PC-3 (cell line): ENCODE measurements around the gene TNFRSF17.

Experiments
- EZH2 ChIP-seq: fragments of 300-600 bp; sonication (generic); IDR thresholded peaks from one replicate; pipeline ENCODE4 v1.6.1; 2017; ENCODE audit warnings: antibody characterized with exemption, mild to moderate bottlenecking, low read length; ENCODE audit not compliant: unreplicated experiment
- EZH2phosphoT487 ChIP-seq: fragments of 300-600 bp; sonication (generic); IDR thresholded peaks from 2 replicates; pipeline ENCODE4 v1.6.1; 2018; ENCODE audit warnings: mild to moderate bottlenecking, antibody characterized with exemption, low read length, borderline replicate concordance
- TF ChIP-seq, protein P1 (sequence below): fragments of 300-600 bp; sonication (generic); conservative IDR thresholded peaks from 2 replicates; pipeline ENCODE4 v1.5.1; 2017; ENCODE audit warnings: antibody characterized with exemption, low read depth, mild to moderate bottlenecking, low read length

- TF ChIP-seq, protein P1, sequence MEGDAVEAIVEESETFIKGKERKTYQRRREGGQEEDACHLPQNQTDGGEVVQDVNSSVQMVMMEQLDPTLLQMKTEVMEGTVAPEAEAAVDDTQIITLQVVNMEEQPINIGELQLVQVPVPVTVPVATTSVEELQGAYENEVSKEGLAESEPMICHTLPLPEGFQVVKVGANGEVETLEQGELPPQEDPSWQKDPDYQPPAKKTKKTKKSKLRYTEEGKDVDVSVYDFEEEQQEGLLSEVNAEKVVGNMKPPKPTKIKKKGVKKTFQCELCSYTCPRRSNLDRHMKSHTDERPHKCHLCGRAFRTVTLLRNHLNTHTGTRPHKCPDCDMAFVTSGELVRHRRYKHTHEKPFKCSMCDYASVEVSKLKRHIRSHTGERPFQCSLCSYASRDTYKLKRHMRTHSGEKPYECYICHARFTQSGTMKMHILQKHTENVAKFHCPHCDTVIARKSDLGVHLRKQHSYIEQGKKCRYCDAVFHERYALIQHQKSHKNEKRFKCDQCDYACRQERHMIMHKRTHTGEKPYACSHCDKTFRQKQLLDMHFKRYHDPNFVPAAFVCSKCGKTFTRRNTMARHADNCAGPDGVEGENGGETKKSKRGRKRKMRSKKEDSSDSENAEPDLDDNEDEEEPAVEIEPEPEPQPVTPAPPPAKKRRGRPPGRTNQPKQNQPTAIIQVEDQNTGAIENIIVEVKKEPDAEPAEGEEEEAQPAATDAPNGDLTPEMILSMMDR, result no peak
- TF ChIP-seq EZH2phosphoT487 (no peak), EZH2 (no peak)
These were observed 2.3 kb downstream of the TNFRSF17 start for GRCh38 chr16:11967195-11967911.
